Gastroesophageal sphincter (tissue), 4 donors: ENCODE data around the gene FNDC3B. TPM values are rescaled to one million over a fixed set of nuclear protein-coding genes. Genes with fewer than 3 reads are reported as not detected.
A peak's percentile ranks its signal among the peaks of the same experiment; 100 is the strongest.

ENCODE experiments used
- ATAC-seq: fragments of 150-250 bp; one replicate; pipeline ENCODE4 v1.9.1; 2016; ENCODE audit warnings: mild to moderate bottlenecking, moderate library complexity
- H3K27ac ChIP-seq, 4 donors: fragments of 200-600 bp; sonication (generic) in 3 of 4; 1 replicate in 3 of 4; 2 replicates in 1 of 4; pipeline ENCODE4 v1.5.1; 2016 to 2019
- H3K27me3 ChIP-seq: fragments of 200-600 bp; sonication (generic); one replicate; pipeline ENCODE4 v1.5.1; 2019
- H3K36me3 ChIP-seq, 2 donors: fragments of 200-600 bp; sonication (generic); one replicate each; pipeline ENCODE4 v1.5.1; 2019; ENCODE audit warnings: control low read depth in 1 of 2
- H3K4me1 ChIP-seq, 3 donors: fragments of 200-600 bp; sonication (generic); 1 replicate in 2 of 3; 2 replicates in 1 of 3; pipeline ENCODE4 v1.5.1; 2016 to 2019; ENCODE audit warnings: control low read depth in 2 of 3
- H3K4me3 ChIP-seq, 2 donors: fragments of 200-600 bp; sonication (generic); one replicate each; pipeline ENCODE4 v1.5.1; 2019; ENCODE audit warnings: mild to moderate bottlenecking in 1 of 2, moderate library complexity in 1 of 2
- H3K9me3 ChIP-seq, 3 donors: fragments of 200-600 bp; sonication (generic); one replicate each; pipeline ENCODE4 v1.5.1; 2017 to 2019; ENCODE audit warnings: control low read depth in 2 of 3
- EP300 ChIP-seq: sonication (generic); formaldehyde crosslinking; IDR thresholded peaks from one replicate; pipeline ENCODE4 v1.6.1; 2017; ENCODE audit warnings: antibody characterized with exemption, mild to moderate bottlenecking
- POLR2A ChIP-seq, 2 donors: fragments of 450-650 bp; IDR thresholded peaks; one replicate each; pipeline ENCODE4 v1.6.1; 2017; ENCODE audit warnings: antibody characterized with exemption in 2 of 2, mild to moderate bottlenecking in 2 of 2, moderate library complexity in 1 of 2
- POLR2AphosphoS5 ChIP-seq: sonication (generic); formaldehyde crosslinking; IDR thresholded peaks from one replicate; pipeline ENCODE4 v1.6.1; 2017; ENCODE audit warnings: antibody characterized with exemption
- WGBS, 2 donors: methylation state at CpG; one replicate each; pipeline ENCODE4 v1.1.5; 2018; ENCODE audit warnings: low coverage in 1 of 2; 5-methylcytosine and 5-hydroxymethylcytosine counted together
- total RNA-seq, 4 donors: library from RNA; depleted of rRNA; stranded (reverse); fragments of >200 nt; gene quantifications; one replicate each; pipeline ENCODE4 v1.1.0, GENCODE V29; 2016
- TF ChIP-seq, protein P1 (sequence below), 4 experiments: fragments of 200-600 bp in 2 of 4; fragments of 450-650 bp in 2 of 4; sonication (generic) in 1 of 4; IDR thresholded peaks; one replicate each; pipeline ENCODE4 v1.5.1; 2017 to 2019; ENCODE audit warnings: antibody characterized with exemption in 4 of 4, mild to moderate bottlenecking in 2 of 4, moderate library complexity in 2 of 4

The FNDC3B gene
- total RNA-seq, 4 donors from 2014 or later, result 53.1 to 97.2 (median 70.8) TPM

- Histone ChIP-seq H3K4me3 (no peak overlapping the region), H3K27ac (peak overlapping the region in 1 of 4 donors; percentile 45), H3K4me1 (peaks cover 0 to 47% (median 7%) of the 10 kb centered on the region in 3 donors), H3K27me3 (no peaks in the 10 kb centered on the region), H3K36me3 (no peaks in the 10 kb centered on the region), H3K9me3 (no peaks in the 10 kb centered on the region)
- no peak for TF ChIP-seq POLR2A (IDR thresholded peaks at IDR 0.05)
- TF ChIP-seq EP300, result no peak
- TF ChIP-seq, protein P1, sequence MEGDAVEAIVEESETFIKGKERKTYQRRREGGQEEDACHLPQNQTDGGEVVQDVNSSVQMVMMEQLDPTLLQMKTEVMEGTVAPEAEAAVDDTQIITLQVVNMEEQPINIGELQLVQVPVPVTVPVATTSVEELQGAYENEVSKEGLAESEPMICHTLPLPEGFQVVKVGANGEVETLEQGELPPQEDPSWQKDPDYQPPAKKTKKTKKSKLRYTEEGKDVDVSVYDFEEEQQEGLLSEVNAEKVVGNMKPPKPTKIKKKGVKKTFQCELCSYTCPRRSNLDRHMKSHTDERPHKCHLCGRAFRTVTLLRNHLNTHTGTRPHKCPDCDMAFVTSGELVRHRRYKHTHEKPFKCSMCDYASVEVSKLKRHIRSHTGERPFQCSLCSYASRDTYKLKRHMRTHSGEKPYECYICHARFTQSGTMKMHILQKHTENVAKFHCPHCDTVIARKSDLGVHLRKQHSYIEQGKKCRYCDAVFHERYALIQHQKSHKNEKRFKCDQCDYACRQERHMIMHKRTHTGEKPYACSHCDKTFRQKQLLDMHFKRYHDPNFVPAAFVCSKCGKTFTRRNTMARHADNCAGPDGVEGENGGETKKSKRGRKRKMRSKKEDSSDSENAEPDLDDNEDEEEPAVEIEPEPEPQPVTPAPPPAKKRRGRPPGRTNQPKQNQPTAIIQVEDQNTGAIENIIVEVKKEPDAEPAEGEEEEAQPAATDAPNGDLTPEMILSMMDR (IDR thresholded peaks at IDR 0.05), result no peak
- TF ChIP-seq POLR2AphosphoS5, result no peak
- 50 to 79% methylated on average over 2 to 3 of the region's 4 CpGs for WGBS, 2 donors
- peak; percentile 28 for ATAC-seq
These were observed 120.7 kb downstream of the FNDC3B start for GRCh38 chr3:172159962-172160538.

DNA sequence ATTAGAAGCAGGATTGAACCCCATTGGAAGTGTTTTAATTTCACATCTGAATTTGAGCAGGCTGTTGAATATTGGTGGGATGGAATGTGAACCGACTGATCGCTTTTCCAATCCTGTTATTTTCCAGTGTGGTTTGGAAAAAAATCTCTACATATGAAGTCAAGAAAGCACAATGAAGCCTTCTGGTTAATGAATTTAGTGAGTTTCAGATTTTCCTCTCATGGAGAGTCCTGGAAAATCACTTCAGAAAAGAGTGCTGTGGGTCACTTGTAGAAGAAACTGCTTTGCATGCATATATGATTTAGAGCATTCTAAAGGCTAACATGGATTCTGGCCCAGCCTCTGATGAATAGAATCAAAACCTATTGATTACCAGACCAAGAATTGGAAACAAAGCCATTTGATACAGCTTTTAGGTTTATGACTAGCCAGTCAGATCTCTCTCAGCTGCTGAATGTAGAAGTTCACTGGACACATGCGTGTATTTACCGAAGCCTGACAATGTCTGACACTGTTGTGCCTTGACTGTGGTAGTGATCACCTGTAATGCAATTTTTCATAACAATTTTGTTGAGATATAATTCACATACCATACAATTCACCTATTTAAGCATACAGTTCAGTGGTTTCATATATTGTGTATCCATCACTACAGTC is 121.9 kb downstream of the FNDC3B start:
- Histone ChIP-seq H3K4me1 (peaks cover 0 to 47% (median 5%) of the 10 kb centered on the region in 3 donors), H3K9me3 (no peaks in the 10 kb centered on the region), H3K4me3 (no peak overlapping the region), H3K27ac (no peak overlapping the region), H3K36me3 (no peaks in the 10 kb centered on the region), H3K27me3 (no peaks in the 10 kb centered on the region)
- WGBS, 2 donors, result 74 to 86% methylated on average over 4 of the region's 4 CpGs
- no peak for ATAC-seq
- TF ChIP-seq POLR2A (IDR thresholded peaks at IDR 0.05), result no peak
- no peak for TF ChIP-seq EP300
- TF ChIP-seq, protein P1 (IDR thresholded peaks at IDR 0.05), result no peak
- TF ChIP-seq POLR2AphosphoS5, result no peak

- H3K36me3 ChIP-seq, result no peaks in the 10 kb centered on the region
- no peaks in the 10 kb centered on the region for H3K9me3 ChIP-seq
- WGBS, 2 donors, result 100% methylated on average over 3 of the region's 9 CpGs; no CpG with 5 or more reads in 1 of the 2 donors
- H3K27me3 ChIP-seq, result no peaks in the 10 kb centered on the region
- peaks cover 0 to 48% (median 4%) of the 10 kb centered on the region in 3 donors for H3K4me1 ChIP-seq
- H3K27ac ChIP-seq, result no peak overlapping the region
- no peak for ATAC-seq
- no peak overlapping the region for H3K4me3 ChIP-seq
- TF ChIP-seq EP300 (no peak), POLR2A (IDR thresholded peaks at IDR 0.05) (no peak), POLR2AphosphoS5 (no peak)
- TF ChIP-seq, protein P1 (IDR thresholded peaks at IDR 0.05), result no peak
These were observed 122.6 kb downstream of the FNDC3B start for GRCh38 chr3:172161959-172162358.

DNA sequence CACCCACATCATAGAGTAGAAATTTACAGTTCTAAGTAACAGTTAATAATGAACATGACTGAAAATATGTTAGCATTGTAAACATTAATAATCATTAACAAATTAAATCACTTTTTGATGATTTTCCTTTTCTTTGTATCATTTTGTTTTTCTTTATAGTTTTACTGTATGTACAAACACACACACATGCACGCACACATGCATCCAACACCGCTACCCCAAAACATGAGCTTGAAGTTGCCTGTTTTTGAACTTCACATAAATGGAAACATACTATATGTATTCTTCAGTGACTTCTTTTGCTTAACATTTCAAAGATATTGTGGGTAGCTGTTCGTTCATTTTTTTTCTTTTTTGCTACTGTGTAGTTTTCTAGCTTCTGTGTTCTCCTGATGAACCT is 123.9 kb downstream of the FNDC3B start:
- H3K4me1 ChIP-seq, result peaks cover 0 to 60% (median 11%) of the 10 kb centered on the region in 3 donors
- no peak for TF ChIP-seq POLR2A (IDR thresholded peaks at IDR 0.05)
- TF ChIP-seq, protein P1 (IDR thresholded peaks at IDR 0.05), result no peak
- no peak for TF ChIP-seq POLR2AphosphoS5
- no peak for TF ChIP-seq EP300
- H3K36me3 ChIP-seq, result no peaks in the 10 kb centered on the region
- ATAC-seq, result no peak
- 80 to 93% methylated on average over 1 to 3 of the region's 3 CpGs for WGBS, 2 donors
- H3K4me3 ChIP-seq, result no peak overlapping the region
- H3K27me3 ChIP-seq, result no peaks in the 10 kb centered on the region
- no peak overlapping the region for H3K27ac ChIP-seq
- no peaks in the 10 kb centered on the region for H3K9me3 ChIP-seq
